Kasumi-1 (cell line): ENCODE data around the gene SIRPD.

Source experiments
- DNase-seq, 2 experiments: peaks; one replicate each; lab custom pipeline; 2025; lab: John Stamatoyannopoulos, UW

SIRPD gene

DNA sequence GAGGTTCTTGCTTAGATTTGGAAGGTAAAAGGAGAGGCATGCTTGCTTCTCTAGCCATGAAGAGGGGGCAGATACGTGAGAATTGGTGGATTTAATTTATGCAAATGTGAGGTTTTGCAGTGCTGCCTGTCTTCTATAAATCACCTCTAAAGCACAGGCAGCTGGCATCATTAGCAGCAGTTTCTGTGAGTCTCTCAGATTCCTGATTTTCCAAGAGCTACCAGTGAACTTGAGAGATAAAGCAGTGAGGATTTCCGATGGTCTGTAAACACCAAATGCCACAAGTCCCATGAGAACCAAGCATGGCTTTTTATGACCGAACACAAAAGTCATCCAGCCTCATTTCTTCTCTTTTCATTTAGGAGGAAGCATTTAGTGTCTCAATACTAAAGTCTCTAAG is 63.1 kb downstream of the SIRPD start:
- DNase-seq, result no peak

DNA sequence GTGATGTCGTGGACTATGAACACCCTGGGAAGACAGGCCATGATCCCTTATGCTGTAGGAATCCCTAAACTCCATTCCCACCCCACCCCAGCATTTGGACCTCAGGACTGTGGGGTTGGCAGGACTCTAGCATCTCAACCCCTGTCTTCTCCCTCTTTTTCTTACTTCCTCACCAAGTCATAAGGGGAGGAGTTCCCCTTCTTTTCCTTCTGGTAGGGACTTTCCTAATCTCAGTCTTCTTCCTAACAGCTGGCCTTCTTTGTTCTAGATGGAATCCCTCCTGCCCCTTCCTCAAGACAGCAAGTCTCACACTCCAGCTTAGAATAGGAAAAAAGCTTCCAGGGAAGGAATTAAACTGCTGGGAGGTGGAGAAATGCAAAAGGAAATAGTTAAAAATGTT is 64.0 kb downstream of the SIRPD start:
- DNase-seq, result no peak

DNA sequence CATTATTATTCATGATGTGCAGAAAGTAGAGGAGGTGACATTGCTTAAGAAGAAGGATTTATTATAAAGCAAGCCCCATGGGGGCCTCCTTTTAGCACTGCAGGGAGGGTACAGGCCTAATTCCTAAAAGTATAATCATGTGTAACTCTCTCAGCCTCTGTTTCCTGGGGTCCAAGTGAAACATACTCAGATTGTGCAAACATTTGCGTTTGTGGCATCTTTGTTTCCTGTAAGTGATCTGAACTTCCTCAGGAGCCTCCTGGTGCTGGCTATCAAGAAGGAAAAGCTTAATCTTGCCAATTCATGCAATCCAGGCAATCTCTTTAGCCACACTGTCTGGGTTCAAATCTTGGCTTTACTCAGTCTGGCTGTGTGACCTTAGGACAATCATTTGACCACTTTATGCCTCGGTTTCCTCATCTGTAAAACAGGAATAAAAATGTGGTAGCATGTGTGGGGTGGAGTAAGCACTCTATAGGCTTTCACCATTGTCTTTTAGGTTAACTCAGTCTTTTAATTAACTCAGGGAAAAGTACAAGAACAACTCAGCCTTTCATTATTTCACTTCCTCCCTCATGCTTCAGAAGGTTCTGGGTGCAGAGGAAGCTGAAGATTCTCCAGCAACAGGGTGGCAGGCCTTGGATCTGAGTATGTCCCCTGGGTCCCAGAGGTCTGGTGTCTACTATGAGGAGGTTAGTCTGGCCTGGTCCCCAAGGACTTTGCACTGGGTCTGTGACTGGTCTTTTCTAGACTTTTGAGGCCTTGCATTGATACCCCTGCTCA is 65.5 kb downstream of the SIRPD start:
- DNase-seq, result peak; percentile 60 to 64

DNA sequence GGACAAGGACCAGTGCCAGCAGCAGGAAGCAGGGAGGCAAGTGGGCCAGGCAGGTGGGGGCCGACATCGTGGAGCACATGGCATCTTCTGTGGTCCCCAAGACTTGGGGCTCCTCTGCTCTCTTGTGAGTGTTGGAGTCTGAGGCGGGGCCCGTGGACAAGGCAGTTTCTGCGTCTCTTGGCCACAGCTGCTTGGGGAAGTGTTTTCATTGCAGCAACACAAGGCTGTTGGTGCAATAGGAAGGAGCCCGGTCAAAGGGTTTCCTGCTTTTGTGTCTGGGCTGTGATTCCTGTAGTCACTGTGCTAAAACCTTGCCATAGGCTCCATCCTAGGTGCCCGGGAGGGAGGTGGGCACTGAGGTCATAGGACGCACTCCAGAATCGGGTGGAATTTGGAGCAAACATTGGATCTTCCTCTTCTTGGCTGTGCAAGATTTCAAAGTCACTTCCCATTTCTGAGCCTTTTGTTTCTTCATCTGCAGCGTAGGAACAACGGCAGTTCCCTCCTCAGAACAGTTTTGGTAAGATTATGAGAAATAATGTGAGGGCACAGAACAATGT is 66.1 kb downstream of the SIRPD start, which contains the start of gene SIRPB2:
Gene SIRPB2 (minus strand): TSS at position 140 of the 560 bp plus-strand sequence. CDS start 61 bp downstream, at position 79.
- DNase-seq, result peak; percentile 81 to 87

DNA sequence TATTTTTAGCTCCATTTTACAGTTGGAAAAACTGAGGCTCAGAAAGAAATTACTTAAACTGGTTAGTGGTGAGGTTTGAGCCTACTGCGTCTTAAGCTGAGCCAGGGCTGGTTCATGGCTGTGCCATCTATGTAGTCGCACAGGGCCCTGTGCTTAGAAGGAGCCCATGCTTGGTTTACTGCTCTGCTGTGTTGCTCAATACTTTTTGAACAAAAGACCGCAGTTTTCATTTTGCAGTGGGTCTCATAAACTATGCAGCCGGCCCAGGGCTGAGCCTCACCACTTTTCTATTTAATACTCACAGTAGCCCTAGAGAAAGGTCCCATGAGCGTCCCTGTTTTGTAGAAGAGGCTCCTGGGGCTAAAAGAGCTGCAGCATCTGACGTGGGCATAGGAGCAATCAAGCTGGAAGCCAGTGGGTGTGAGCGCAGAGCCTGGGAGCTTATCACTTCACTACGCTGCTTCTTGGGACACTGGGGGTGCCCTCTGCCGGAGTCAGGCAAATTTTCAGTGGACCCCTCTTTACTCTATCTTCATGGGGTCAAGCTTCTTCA is 66.8 kb downstream of the SIRPD start:
- peak; percentile 15 to 20 for DNase-seq

DNA sequence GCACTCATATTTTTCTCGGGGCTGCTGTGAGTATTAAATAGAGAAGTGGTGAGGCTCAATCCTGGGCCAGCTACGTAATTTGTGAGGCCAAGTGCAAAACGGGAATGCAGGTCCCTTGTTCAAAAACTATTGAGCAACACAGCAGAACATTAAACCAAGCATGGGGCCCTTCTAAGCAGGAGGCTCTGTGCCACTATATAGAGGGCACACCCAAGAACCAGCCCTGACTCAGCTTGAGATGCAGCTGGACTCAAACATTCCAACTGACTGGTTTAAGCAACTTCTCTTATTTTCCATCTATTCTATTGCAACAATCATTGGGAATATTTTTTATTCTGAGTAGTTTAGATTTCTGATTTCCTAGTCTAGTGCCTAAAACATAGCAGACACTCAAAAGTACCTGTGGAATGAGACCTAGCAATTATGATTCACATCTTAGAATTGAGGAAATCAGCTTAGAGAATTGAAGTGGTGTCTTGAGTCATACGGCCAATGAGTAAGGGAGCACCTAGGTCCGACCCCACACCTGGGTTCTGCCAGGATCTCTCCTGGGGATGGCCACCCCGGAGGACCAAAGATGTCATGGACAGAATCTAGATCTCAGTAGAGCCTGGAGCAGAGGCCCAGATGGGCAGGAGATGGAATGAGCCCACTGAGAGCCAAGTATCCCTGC is 67.6 kb downstream of the SIRPD start:
- peak; percentile 62 to 69 for DNase-seq

DNA sequence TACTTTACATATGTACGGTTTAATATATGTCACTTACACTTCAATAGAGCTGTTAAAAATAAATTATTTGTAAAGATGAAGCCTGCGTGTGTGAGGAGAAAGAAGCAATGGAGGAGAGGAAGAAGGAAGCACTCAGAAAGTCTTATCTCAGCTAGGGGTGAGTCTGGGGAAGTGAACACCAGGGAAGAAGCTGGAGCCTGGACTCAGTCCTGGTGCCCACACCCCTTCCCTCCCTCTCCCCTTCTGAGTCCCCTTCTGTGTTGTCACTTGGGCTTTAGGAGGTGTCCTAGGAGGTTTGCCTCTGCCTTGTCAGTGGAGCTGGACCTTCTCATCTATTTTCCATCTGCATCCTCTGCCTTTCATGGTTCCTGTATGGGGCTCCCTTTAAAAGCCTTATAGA is 68.2 kb downstream of the SIRPD start:
- DNase-seq, result peak; percentile 45 to 49

DNA sequence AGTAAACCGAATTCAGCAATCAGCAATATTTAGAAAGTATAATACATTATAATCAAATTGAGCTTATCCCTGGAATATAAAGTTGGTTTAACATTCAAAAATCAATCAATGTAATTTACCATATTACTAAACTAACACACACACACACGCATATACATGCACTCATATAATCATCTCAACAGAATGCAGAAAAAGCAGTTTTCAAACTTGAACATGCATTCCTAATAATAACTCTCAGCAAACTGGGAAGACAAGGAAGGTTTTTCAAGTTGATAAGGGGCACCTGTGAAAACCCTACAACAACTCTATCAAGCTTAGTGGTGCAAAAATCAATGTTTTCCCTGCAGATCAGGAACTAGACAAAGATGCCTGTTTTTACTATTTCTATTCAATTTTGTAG is 70.9 kb downstream of the SIRPD start:
- DNase-seq, result no peak

DNA sequence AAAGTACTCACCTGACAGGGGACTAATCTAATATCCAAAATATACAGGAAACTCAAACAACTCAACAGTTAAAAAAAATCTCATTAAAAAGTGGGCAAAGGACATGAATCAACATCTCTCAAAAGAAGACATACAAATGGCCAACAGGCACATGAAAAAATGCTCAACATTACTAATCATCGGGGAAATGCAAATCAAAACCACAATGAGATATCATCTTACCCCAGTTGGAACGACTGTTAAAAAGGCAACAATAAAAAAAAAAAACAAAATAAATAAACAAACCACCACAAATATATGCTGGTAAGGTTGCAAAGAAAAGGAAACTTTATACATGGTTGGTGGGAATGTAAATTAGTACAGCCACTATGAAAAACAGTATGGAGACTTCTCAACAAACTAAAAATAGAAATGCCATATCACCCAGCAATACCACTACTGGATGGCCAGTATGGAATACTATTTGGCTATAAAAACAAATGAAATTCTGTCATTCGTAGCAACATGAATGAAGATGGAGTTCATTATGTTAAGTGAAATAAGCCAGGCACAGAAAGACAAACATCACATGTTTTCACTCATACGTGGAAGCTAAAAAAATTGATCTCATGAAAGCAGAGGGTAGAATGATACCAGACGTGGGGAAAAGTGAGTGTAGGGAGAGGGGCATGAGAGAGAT is 72.9 kb downstream of the SIRPD start:
- DNase-seq, result no peak
